Caco-2 (cell line): Measurements from ENCODE around the gene SLC12A3. TPM values are rescaled to one million over a fixed set of nuclear protein-coding genes. Genes with fewer than 3 reads are reported as not detected.

Experiments
- BruUV-seq: library from RNA; stranded (reverse); fragments of 400-500 nt; replicated peaks from 2 replicates; lab custom pipeline; 2021; lab: Mats Ljungman, UMichigan
- CTCF ChIA-PET: fragments of 300-600 bp; sonication (Branson Sonifier 250); formaldehyde crosslinking; loops from one replicate; lab custom pipeline; 2022; ENCODE audit warnings: antibody characterized with exemption; lab: Charles Lee
- POLR2A ChIA-PET: fragments of 300-600 bp; sonication (Branson Sonifier 250); formaldehyde crosslinking; loops from one replicate; lab custom pipeline; 2022; ENCODE audit warnings: antibody characterized with exemption; lab: Charles Lee
- DNase-seq, 2 experiments: peaks; one replicate each; pipeline versions ENCODE4 v3.0.0 to v3.0.0-alpha.2; 2020 to 2022
- H3K27me3 ChIP-seq: replicated peaks from 2 replicates; pipeline ENCODE4 v1.6.0; 2011; ENCODE audit warnings: low read length; ENCODE audit not compliant: control insufficient read depth, insufficient read depth
- H3K36me3 ChIP-seq: 2 replicates; pipeline ENCODE4 v1.5.1; 2011; ENCODE audit warnings: low read length; ENCODE audit not compliant: control insufficient read depth, insufficient read depth
- H3K4me1 ChIP-seq: fragments of 250-450 bp; sonication (Bioruptor Pico); 2 replicates; pipeline ENCODE4 v1.5.1; 2020; ENCODE audit warnings: mild to moderate bottlenecking
- H3K4me3 ChIP-seq: 2 replicates; pipeline ENCODE4 v1.5.1; 2011; ENCODE audit warnings: low read depth, mild to moderate bottlenecking, control low read depth, low read length
- H3K9me3 ChIP-seq: fragments of 250-450 bp; sonication (Bioruptor Pico); 2 replicates; pipeline ENCODE4 v1.5.1; 2020; ENCODE audit warnings: mild to moderate bottlenecking, moderate library complexity
- H3K27ac Mint-ChIP-seq: one replicate; pipeline ENCODE4 v1.8.0; 2022; ENCODE audit warnings: mixed read lengths; ENCODE audit not compliant: unreplicated experiment
- H3K27me3 Mint-ChIP-seq: one replicate; pipeline ENCODE4 v1.8.0; 2022; ENCODE audit warnings: mixed read lengths; ENCODE audit not compliant: insufficient read depth, unreplicated experiment
- H3K36me3 Mint-ChIP-seq: one replicate; pipeline ENCODE4 v1.8.0; 2022; ENCODE audit warnings: mild to moderate bottlenecking, mixed read lengths; ENCODE audit not compliant: insufficient read depth, unreplicated experiment
- H3K4me1 Mint-ChIP-seq: one replicate; pipeline ENCODE4 v1.8.0; 2022; ENCODE audit warnings: low read depth, mixed read lengths; ENCODE audit not compliant: unreplicated experiment
- H3K4me3 Mint-ChIP-seq: one replicate; pipeline ENCODE4 v1.8.0; 2022; ENCODE audit warnings: mild to moderate bottlenecking, moderate library complexity, mixed read lengths; ENCODE audit not compliant: unreplicated experiment
- H3K9me3 Mint-ChIP-seq: one replicate; pipeline ENCODE4 v1.8.0; 2022; ENCODE audit warnings: mixed read lengths; ENCODE audit not compliant: unreplicated experiment
- intact Hi-C: fragments of 100-400 bp; cut with micrococcal nuclease; formaldehyde crosslinking; loops from one replicate; pipeline ENCODE4 v1.10.0; 2022; ENCODE audit not compliant: unreplicated experiment
- total RNA-seq: library from RNA; stranded (reverse); gene quantifications from 2 replicates; pipeline ENCODE4 v1.2.3, GENCODE V29; 2022
- TF ChIP-seq, protein P1 (sequence below), 2 experiments: fragments of 200-600 bp in 1 of 2; IDR thresholded peaks; 1 replicate in 1 of 2; 2 replicates in 1 of 2; pipeline versions ENCODE4 v1.5.1 to v1.8.0; 2011 to 2022; ENCODE audit warnings: antibody characterized with exemption in 1 of 2, control low read depth in 1 of 2, inconsistent platforms in 1 of 2, low read depth in 1 of 2, low read length in 1 of 2, mild to moderate bottlenecking in 1 of 2, moderate library complexity in 1 of 2; ENCODE audit not compliant: insufficient read depth in 1 of 2, severe bottlenecking in 1 of 2, unreplicated experiment in 1 of 2

The SLC12A3 gene
- total RNA-seq, 1 experiment from 2014 or later: 0.73 TPM

DNA sequence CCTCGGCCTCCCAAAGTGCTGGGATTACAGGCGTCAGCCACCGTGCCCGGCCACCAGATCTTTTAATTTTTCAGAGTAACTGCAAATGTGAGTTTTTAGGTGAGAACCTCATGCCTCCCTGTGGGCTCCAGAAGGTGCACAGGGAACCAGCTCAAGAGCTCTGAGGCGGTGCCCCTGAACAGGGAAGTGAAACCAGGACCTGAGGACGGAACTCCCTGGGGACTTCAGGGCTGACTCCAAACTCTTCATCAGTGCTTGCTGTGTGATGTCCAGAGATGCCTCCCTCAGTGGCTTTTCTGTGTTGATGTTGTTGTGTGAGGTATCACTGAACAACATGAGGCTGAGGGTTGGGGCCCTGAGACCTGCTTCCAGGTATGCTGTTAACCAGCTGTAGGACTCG is 23.8 kb downstream of the SLC12A3 start:
- Histone ChIP-seq H3K4me3 (no peak overlapping the region), H3K4me1 (peaks cover 5% of the 10 kb centered on the region; the same call in 1 of the 2 replicates), H3K27me3 (no peaks in the 10 kb centered on the region), H3K36me3 (no peaks in the 10 kb centered on the region), H3K9me3 (no peaks in the 10 kb centered on the region)
- ChIA-PET POLR2A (no interaction called here), CTCF (no interaction called here)
- Mint-ChIP-seq H3K27me3 (no peaks in the 10 kb centered on the region), H3K4me1 (no peaks in the 10 kb centered on the region), H3K9me3 (no peaks in the 10 kb centered on the region), H3K36me3 (no peaks in the 10 kb centered on the region), H3K4me3 (no peak overlapping the region), H3K27ac (no peak overlapping the region)
- intact Hi-C loops: loop anchor here (2.0 kb wide), 1 partner anchor 30 kb away; no protein-coding TSS in a partner anchor
- BruUV-seq: no TSS peak
- TF ChIP-seq, protein P1, sequence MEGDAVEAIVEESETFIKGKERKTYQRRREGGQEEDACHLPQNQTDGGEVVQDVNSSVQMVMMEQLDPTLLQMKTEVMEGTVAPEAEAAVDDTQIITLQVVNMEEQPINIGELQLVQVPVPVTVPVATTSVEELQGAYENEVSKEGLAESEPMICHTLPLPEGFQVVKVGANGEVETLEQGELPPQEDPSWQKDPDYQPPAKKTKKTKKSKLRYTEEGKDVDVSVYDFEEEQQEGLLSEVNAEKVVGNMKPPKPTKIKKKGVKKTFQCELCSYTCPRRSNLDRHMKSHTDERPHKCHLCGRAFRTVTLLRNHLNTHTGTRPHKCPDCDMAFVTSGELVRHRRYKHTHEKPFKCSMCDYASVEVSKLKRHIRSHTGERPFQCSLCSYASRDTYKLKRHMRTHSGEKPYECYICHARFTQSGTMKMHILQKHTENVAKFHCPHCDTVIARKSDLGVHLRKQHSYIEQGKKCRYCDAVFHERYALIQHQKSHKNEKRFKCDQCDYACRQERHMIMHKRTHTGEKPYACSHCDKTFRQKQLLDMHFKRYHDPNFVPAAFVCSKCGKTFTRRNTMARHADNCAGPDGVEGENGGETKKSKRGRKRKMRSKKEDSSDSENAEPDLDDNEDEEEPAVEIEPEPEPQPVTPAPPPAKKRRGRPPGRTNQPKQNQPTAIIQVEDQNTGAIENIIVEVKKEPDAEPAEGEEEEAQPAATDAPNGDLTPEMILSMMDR (IDR thresholded peaks at IDR 0.05; ENCODE audit: insufficient read depth in 1 of 2, low read depth in 1 of 2, low read length in 1 of 2, severe bottlenecking in 1 of 2, unreplicated experiment in 1 of 2): no peak
- no peak for DNase-seq

DNA sequence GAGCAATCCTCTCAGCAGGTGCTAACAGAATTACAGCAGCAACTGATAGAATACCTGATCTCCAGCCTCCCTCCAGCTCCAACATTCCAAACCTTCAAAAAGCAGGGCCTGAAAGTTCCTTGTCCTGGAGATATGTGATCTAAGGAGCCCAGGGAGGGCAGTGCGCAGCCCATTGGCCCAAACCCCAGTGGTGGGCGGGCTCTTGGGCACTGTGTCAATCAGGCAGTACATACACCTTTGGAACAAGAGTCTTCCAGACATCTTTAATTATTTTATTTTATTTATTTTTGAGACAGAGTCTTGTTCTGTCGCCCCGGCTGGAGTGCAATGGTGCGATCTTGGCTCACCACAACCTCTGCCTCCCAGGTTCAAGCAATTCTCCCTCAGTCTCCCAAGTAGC is 24.2 kb downstream of the SLC12A3 start:
- H3K27me3 ChIP-seq: no peaks in the 10 kb centered on the region
- peaks cover 5% of the 10 kb centered on the region; the same call in 1 of the 2 replicates for H3K4me1 ChIP-seq
- intact Hi-C loops: loop anchor here (2.0 kb wide), 1 partner anchor 30 kb away; no protein-coding TSS in a partner anchor
- no peak overlapping the region for H3K4me3 Mint-ChIP-seq
- BruUV-seq: no TSS peak
- no peaks in the 10 kb centered on the region for H3K36me3 ChIP-seq
- POLR2A ChIA-PET: interaction anchor here (0.8 kb wide), 1 partner anchor 55 kb away, joined by 3 read pairs; no protein-coding TSS in a partner anchor
- no peaks in the 10 kb centered on the region for H3K36me3 Mint-ChIP-seq
- TF ChIP-seq, protein P1 (IDR thresholded peaks at IDR 0.05; ENCODE audit: insufficient read depth in 1 of 2, low read depth in 1 of 2, low read length in 1 of 2, severe bottlenecking in 1 of 2, unreplicated experiment in 1 of 2): no peak
- no peaks in the 10 kb centered on the region for H3K9me3 Mint-ChIP-seq
- H3K4me3 ChIP-seq: no peak overlapping the region
- peak; percentile 64 to 71 for DNase-seq
- CTCF ChIA-PET: no interaction called here
- H3K27ac Mint-ChIP-seq: no peak overlapping the region
- peaks cover 2% of the 10 kb centered on the region for H3K4me1 Mint-ChIP-seq
- H3K27me3 Mint-ChIP-seq: no peaks in the 10 kb centered on the region
- H3K9me3 ChIP-seq: no peaks in the 10 kb centered on the region

- no peaks in the 10 kb centered on the region for H3K9me3 Mint-ChIP-seq
- H3K27me3 Mint-ChIP-seq: no peaks in the 10 kb centered on the region
- no peak for DNase-seq
- no TSS peak for BruUV-seq
- no peak overlapping the region for H3K4me3 Mint-ChIP-seq
- Histone ChIP-seq H3K36me3 (no peaks in the 10 kb centered on the region), H3K4me3 (no peak overlapping the region), H3K4me1 (peaks cover 8% of the 10 kb centered on the region; the same call in 1 of the 2 replicates), H3K9me3 (no peaks in the 10 kb centered on the region), H3K27me3 (no peaks in the 10 kb centered on the region)
- CTCF ChIA-PET: interaction anchor here (0.6 kb wide), 1 partner anchor 13 kb away, joined by 3 read pairs; no protein-coding TSS in a partner anchor
- peaks cover under 1% of the 10 kb centered on the region for H3K36me3 Mint-ChIP-seq
- H3K27ac Mint-ChIP-seq: no peak overlapping the region
- peaks cover 7% of the 10 kb centered on the region for H3K4me1 Mint-ChIP-seq
- POLR2A ChIA-PET: no interaction called here
- TF ChIP-seq, protein P1 (IDR thresholded peaks at IDR 0.05; ENCODE audit: insufficient read depth in 1 of 2, low read depth in 1 of 2, low read length in 1 of 2, severe bottlenecking in 1 of 2, unreplicated experiment in 1 of 2): no peak
- intact Hi-C loops: no loop called here
Observed at GRCh38 chr16:56891685-56892084, 26.7 kb downstream of the SLC12A3 start.
